ENCODE results near the gene KLHL29. TPM values are rescaled to one million over a fixed set of nuclear protein-coding genes. Genes with fewer than 3 reads are reported as not detected.

Gene KLHL29
- total RNA-seq, 4 donors from 2014 or later, result 2.2 to 3.3 (median 2.7) TPM

GRCh38 chr2:23530206-23530908 is 145.4 kb downstream of the KLHL29 start:
- WGBS, 2 donors, result 88 to 90% methylated on average over 12 of the region's 12 CpGs
- no peak for TF ChIP-seq POLR2A (IDR thresholded peaks at IDR 0.05)
- TF ChIP-seq CTCF (IDR thresholded peaks at IDR 0.05), result no peak

GRCh38 chr2:23530909-23531276 is 145.9 kb downstream of the KLHL29 start:
- DNase-seq, result no peak
- WGBS, 2 donors, result 91 to 92% methylated on average over 5 of the region's 5 CpGs
- H3K27ac ChIP-seq, result no peak overlapping the region
- intact Hi-C loops (cut with DNase I), result no loop called here
- no peaks in the 10 kb centered on the region for H3K36me3 ChIP-seq
- TF ChIP-seq CTCF (IDR thresholded peaks at IDR 0.05) (no peak), POLR2A (IDR thresholded peaks at IDR 0.05) (no peak)
- H3K27me3 ChIP-seq, result no peaks in the 10 kb centered on the region
- H3K9me3 ChIP-seq, result no peaks in the 10 kb centered on the region
- no peaks in the 10 kb centered on the region for H3K4me1 ChIP-seq
- H3K4me3 ChIP-seq (replicated peaks in 1 of 3), result no peak overlapping the region

More at GRCh38 chr2:23530206-23530908, 145.4 kb downstream of the KLHL29 start:
- Histone ChIP-seq H3K4me3 (replicated peaks in 1 of 3) (no peak overlapping the region), H3K27ac (no peak overlapping the region), H3K36me3 (no peaks in the 10 kb centered on the region), H3K9me3 (no peaks in the 10 kb centered on the region), H3K27me3 (no peaks in the 10 kb centered on the region), H3K4me1 (no peaks in the 10 kb centered on the region)
- intact Hi-C loops (cut with DNase I), result no loop called here
- DNase-seq, result no peak

- no peak overlapping the region for H3K27ac ChIP-seq
- H3K4me1 ChIP-seq, result no peaks in the 10 kb centered on the region
- H3K9me3 ChIP-seq, result no peaks in the 10 kb centered on the region
- no peaks in the 10 kb centered on the region for H3K36me3 ChIP-seq
- no peak for TF ChIP-seq POLR2A (IDR thresholded peaks at IDR 0.05)
- no peak for TF ChIP-seq CTCF (IDR thresholded peaks at IDR 0.05)
- H3K4me3 ChIP-seq (replicated peaks in 1 of 3), result no peak overlapping the region
- intact Hi-C loops (cut with DNase I), result no loop called here
- no peaks in the 10 kb centered on the region for H3K27me3 ChIP-seq
- no peak for DNase-seq
- WGBS, 2 donors, result 96% methylated on average over 6 to 11 of the region's 11 CpGs
Observed at GRCh38 chr2:23531280-23531679, 146.3 kb downstream of the KLHL29 start.

- Histone ChIP-seq H3K27me3 (no peaks in the 10 kb centered on the region), H3K9me3 (no peaks in the 10 kb centered on the region), H3K4me1 (no peaks in the 10 kb centered on the region), H3K36me3 (no peaks in the 10 kb centered on the region), H3K4me3 (replicated peaks in 1 of 3) (no peak overlapping the region), H3K27ac (no peak overlapping the region)
- DNase-seq, result no peak
- 83 to 84% methylated on average over 8 of the region's 8 CpGs for WGBS, 2 donors
- intact Hi-C loops (cut with DNase I), result no loop called here
- no peak for TF ChIP-seq POLR2A (IDR thresholded peaks at IDR 0.05)
Observed at GRCh38 chr2:23531881-23532280, 146.9 kb downstream of the KLHL29 start.

- TF ChIP-seq CTCF (IDR thresholded peaks at IDR 0.05), result no peak
- no peak for TF ChIP-seq POLR2A (IDR thresholded peaks at IDR 0.05)
- H3K27me3 ChIP-seq, result no peaks in the 10 kb centered on the region
- intact Hi-C loops (cut with DNase I), result no loop called here
- H3K36me3 ChIP-seq, result no peaks in the 10 kb centered on the region
- DNase-seq, result no peak
- no peak overlapping the region for H3K27ac ChIP-seq
- H3K9me3 ChIP-seq, result no peaks in the 10 kb centered on the region
- H3K4me3 ChIP-seq (replicated peaks in 1 of 3), result no peak overlapping the region
- H3K4me1 ChIP-seq, result no peaks in the 10 kb centered on the region
- 75 to 77% methylated on average over 22 to 23 of the region's 23 CpGs for WGBS, 2 donors
Observed at GRCh38 chr2:23532391-23533337, 147.7 kb downstream of the KLHL29 start.

Data from thyroid gland (tissue), 4 donors.